ENCODE results near the gene CCL7.

The CCL7 gene

GRCh38 chr17:34307110-34307509 is 37.1 kb downstream of the CCL7 start:
- in situ Hi-C loops (cut with HindIII; ENCODE audit: low pct_ligation_motif_present, low sequenced_read_pairs): no loop called here
- no peak for DNase-seq
- TF ChIP-seq CTCF (IDR thresholded peaks at IDR 0.05; ENCODE audit: low read depth, low read length, missing control alignments): no peak
- no peak overlapping the region for H3K27ac ChIP-seq
- no peaks in the 10 kb centered on the region for H3K36me3 ChIP-seq (replicated peaks)
- H3K4me3 ChIP-seq (ENCODE audit: low read depth, low read length): no peak overlapping the region
- H3K27me3 ChIP-seq (replicated peaks): no peaks in the 10 kb centered on the region

- H3K27ac ChIP-seq: no peak overlapping the region
Measured at GRCh38 chr17:34308371-34308770, 38.4 kb downstream of the CCL7 start.

GRCh38 chr17:34311291-34311690 is 41.3 kb downstream of the CCL7 start:
- Histone ChIP-seq H3K27me3 (replicated peaks) (no peaks in the 10 kb centered on the region), H3K4me3 (ENCODE audit: low read depth, low read length) (no peak overlapping the region), H3K27ac (no peak overlapping the region), H3K36me3 (replicated peaks) (no peaks in the 10 kb centered on the region)
- DNase-seq: no peak
- no peak for TF ChIP-seq CTCF (IDR thresholded peaks at IDR 0.05; ENCODE audit: low read depth, low read length, missing control alignments)
- in situ Hi-C loops (cut with HindIII; ENCODE audit: low pct_ligation_motif_present, low sequenced_read_pairs): no loop called here

More at GRCh38 chr17:34308371-34308770, 38.4 kb downstream of the CCL7 start:
- no peaks in the 10 kb centered on the region for H3K36me3 ChIP-seq (replicated peaks)
- no peak overlapping the region for H3K4me3 ChIP-seq (ENCODE audit: low read depth, low read length)
- TF ChIP-seq CTCF (IDR thresholded peaks at IDR 0.05; ENCODE audit: low read depth, low read length, missing control alignments): no peak
- DNase-seq: no peak
- in situ Hi-C loops (cut with HindIII; ENCODE audit: low pct_ligation_motif_present, low sequenced_read_pairs): no loop called here
- no peaks in the 10 kb centered on the region for H3K27me3 ChIP-seq (replicated peaks)

- no peak for TF ChIP-seq CTCF (IDR thresholded peaks at IDR 0.05; ENCODE audit: low read depth, low read length, missing control alignments)
- H3K36me3 ChIP-seq (replicated peaks): no peaks in the 10 kb centered on the region
- no peak overlapping the region for H3K27ac ChIP-seq
- in situ Hi-C loops (cut with HindIII; ENCODE audit: low pct_ligation_motif_present, low sequenced_read_pairs): no loop called here
- no peaks in the 10 kb centered on the region for H3K27me3 ChIP-seq (replicated peaks)
- no peak for DNase-seq
- H3K4me3 ChIP-seq (ENCODE audit: low read depth, low read length): no peak overlapping the region
Measured at GRCh38 chr17:34312080-34312479, 42.1 kb downstream of the CCL7 start.

- Histone ChIP-seq H3K27me3 (replicated peaks) (no peaks in the 10 kb centered on the region), H3K36me3 (replicated peaks) (no peaks in the 10 kb centered on the region), H3K27ac (no peak overlapping the region), H3K4me3 (ENCODE audit: low read depth, low read length) (no peak overlapping the region)
- DNase-seq: no peak
- in situ Hi-C loops (cut with HindIII; ENCODE audit: low pct_ligation_motif_present, low sequenced_read_pairs): no loop called here
- no peak for TF ChIP-seq CTCF (IDR thresholded peaks at IDR 0.05; ENCODE audit: low read depth, low read length, missing control alignments)
Measured at GRCh38 chr17:34313164-34313563, 43.1 kb downstream of the CCL7 start.

GRCh38 chr17:34314279-34314678 is 44.3 kb downstream of the CCL7 start:
- in situ Hi-C loops (cut with HindIII; ENCODE audit: low pct_ligation_motif_present, low sequenced_read_pairs): no loop called here
- Histone ChIP-seq H3K4me3 (ENCODE audit: low read depth, low read length) (no peak overlapping the region), H3K27me3 (replicated peaks) (no peaks in the 10 kb centered on the region), H3K36me3 (replicated peaks) (no peaks in the 10 kb centered on the region), H3K27ac (no peak overlapping the region)
- no peak for TF ChIP-seq CTCF (IDR thresholded peaks at IDR 0.05; ENCODE audit: low read depth, low read length, missing control alignments)
- no peak for DNase-seq
